ENCODE measurements around the gene SLC44A1. TPM values are rescaled to one million over a fixed set of nuclear protein-coding genes. Genes with fewer than 3 reads are reported as not detected.

The SLC44A1 gene
- total RNA-seq, 2 experiments from 2014 or later = 26.6 to 71.6 TPM

DNA sequence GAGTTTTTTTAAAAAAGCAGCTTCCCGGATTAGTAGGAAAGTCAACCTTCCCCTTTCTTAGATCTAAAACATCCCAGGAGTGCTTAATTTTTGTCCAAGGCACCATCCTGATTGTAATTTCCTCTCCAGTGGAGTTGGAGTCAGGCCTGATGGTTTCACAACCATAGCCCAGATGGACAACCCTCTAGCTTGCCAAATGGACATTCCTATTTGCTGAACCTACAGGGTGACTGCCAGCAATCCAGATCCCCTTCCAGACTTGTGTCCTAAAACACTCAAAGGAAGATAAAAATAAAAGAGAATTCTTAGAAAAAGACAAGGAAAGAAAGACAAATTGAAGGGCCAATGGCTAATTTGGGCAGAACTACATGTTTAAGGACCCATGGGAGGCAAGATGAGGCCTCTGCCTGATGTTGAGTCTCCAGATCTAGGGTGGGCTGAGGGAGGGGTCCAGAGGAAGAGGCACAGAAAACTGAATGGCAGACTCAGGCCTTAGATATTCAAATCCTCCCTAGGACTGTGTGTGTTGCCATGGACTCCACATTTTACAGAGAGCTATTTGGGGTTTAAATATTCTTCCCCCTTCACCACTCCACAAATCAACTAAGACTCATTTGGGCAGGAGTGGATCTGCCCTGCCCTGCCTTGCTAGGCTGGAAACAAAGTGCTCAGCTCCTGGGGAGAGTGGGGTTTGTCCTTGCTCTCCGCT is 38.5 kb upstream of the SLC44A1 start:
- BruUV-seq (replicated peaks) = no TSS peak
- CTCF ChIA-PET (ENCODE audit: unreplicated experiment) = no interaction called here

DNA sequence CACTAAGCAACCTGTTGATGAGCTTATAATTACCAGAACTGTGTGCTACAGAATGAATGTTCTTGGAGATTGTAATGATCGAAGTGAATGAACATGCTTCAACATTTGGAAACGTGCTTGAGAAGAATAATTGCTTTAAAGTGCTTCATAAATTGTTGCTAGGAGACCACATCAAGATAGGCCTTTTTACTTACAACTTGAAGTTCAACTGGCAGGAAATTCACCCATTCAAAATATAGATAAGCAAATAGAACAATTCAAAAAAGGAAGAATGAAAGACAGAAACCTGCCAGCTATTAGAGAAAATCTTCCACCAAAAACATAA is 38.0 kb upstream of the SLC44A1 start:
- no peak for TF ChIP-seq EZH2phosphoT487 (IDR thresholded peaks at IDR 0.05; ENCODE audit: borderline replicate concordance, low read depth, low read length)
- TF ChIP-seq, protein P1, sequence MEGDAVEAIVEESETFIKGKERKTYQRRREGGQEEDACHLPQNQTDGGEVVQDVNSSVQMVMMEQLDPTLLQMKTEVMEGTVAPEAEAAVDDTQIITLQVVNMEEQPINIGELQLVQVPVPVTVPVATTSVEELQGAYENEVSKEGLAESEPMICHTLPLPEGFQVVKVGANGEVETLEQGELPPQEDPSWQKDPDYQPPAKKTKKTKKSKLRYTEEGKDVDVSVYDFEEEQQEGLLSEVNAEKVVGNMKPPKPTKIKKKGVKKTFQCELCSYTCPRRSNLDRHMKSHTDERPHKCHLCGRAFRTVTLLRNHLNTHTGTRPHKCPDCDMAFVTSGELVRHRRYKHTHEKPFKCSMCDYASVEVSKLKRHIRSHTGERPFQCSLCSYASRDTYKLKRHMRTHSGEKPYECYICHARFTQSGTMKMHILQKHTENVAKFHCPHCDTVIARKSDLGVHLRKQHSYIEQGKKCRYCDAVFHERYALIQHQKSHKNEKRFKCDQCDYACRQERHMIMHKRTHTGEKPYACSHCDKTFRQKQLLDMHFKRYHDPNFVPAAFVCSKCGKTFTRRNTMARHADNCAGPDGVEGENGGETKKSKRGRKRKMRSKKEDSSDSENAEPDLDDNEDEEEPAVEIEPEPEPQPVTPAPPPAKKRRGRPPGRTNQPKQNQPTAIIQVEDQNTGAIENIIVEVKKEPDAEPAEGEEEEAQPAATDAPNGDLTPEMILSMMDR (conservative IDR thresholded peaks at IDR 0.05; ENCODE audit: low read length) = no peak
- H3K4me2 ChIP-seq (ENCODE audit: low read length) = no peak overlapping the region
- POLR2A ChIA-PET = interaction anchor here (0.8 kb wide), 1 partner anchor 362 kb away, joined by 3 read pairs; no protein-coding TSS in a partner anchor
- CTCF ChIA-PET (ENCODE audit: unreplicated experiment) = no interaction called here
- no peak for DNase-seq (ENCODE audit: low spot score)
- H3K36me3 ChIP-seq (ENCODE audit: insufficient read depth, low read length) = no peaks in the 10 kb centered on the region
- no peaks in the 10 kb centered on the region for H3K4me1 ChIP-seq (ENCODE audit: insufficient read depth, low read length, poor library complexity, severe bottlenecking)
- no peaks in the 10 kb centered on the region for H3K9me3 ChIP-seq (ENCODE audit: low read length)
- no peaks in the 10 kb centered on the region for H4K20me1 ChIP-seq (ENCODE audit: insufficient read depth, low read length)
- H3K4me3 ChIP-seq (ENCODE audit: low read depth, low read length, poor library complexity, severe bottlenecking) = no peak overlapping the region
- BruUV-seq (replicated peaks) = no TSS peak
- intact Hi-C loops (cut with micrococcal nuclease; ENCODE audit: unreplicated experiment) = no loop called here
- no peaks in the 10 kb centered on the region for H3K79me2 ChIP-seq (ENCODE audit: insufficient read depth, low read depth, low read length)
- H2AFZ ChIP-seq (ENCODE audit: low read length) = no peak overlapping the region
- H3K9me2 ChIP-seq (ENCODE audit: insufficient read depth, low read length) = no peaks in the 10 kb centered on the region
- H3K27ac ChIP-seq (ENCODE audit: low read depth, low read length, poor library complexity, severe bottlenecking) = no peak overlapping the region

More for the DNA sequence above, 38.5 kb upstream of the SLC44A1 start:
- intact Hi-C loops (cut with micrococcal nuclease; ENCODE audit: unreplicated experiment) = no loop called here
- no peaks in the 10 kb centered on the region for H3K4me1 ChIP-seq (ENCODE audit: insufficient read depth, low read length, poor library complexity, severe bottlenecking)
- H3K79me2 ChIP-seq (ENCODE audit: insufficient read depth, low read depth, low read length) = no peaks in the 10 kb centered on the region
- H3K4me2 ChIP-seq (ENCODE audit: low read length) = no peak overlapping the region
- no peak for DNase-seq (ENCODE audit: low spot score)
- H4K20me1 ChIP-seq (ENCODE audit: insufficient read depth, low read length) = no peaks in the 10 kb centered on the region
- H2AFZ ChIP-seq (ENCODE audit: low read length) = no peak overlapping the region
- H3K4me3 ChIP-seq (ENCODE audit: low read depth, low read length, poor library complexity, severe bottlenecking) = no peak overlapping the region
- POLR2A ChIA-PET = interaction anchor here (0.6 kb wide), 2 partner anchors 9 to 212 kb away, joined by 3 to 4 read pairs; no protein-coding TSS in a partner anchor
- H3K36me3 ChIP-seq (ENCODE audit: insufficient read depth, low read length) = no peaks in the 10 kb centered on the region
- no peak overlapping the region for H3K27ac ChIP-seq (ENCODE audit: low read depth, low read length, poor library complexity, severe bottlenecking)
- H3K9me3 ChIP-seq (ENCODE audit: low read length) = no peaks in the 10 kb centered on the region
- no peak for TF ChIP-seq EZH2phosphoT487 (IDR thresholded peaks at IDR 0.05; ENCODE audit: borderline replicate concordance, low read depth, low read length)
- TF ChIP-seq, protein P1 (conservative IDR thresholded peaks at IDR 0.05; ENCODE audit: low read length) = no peak
- no peaks in the 10 kb centered on the region for H3K9me2 ChIP-seq (ENCODE audit: insufficient read depth, low read length)

All from OCI-LY7 (cell line).